T-helper 1 cell treated with Interleukin-12 subunit alpha and Interleukin-12 subunit beta and Interleukin-4 antibody, amounts not matched to agents 30 μg/mL and 1 μg/mL, for 36 hours (primary cell): ENCODE data around the gene BTBD19.
A peak's percentile ranks its signal among the peaks of the same experiment; 100 is the strongest.
"Not testable (repeated sequence)": the region's sequence is repeated elsewhere in the genome, so short reads cannot be mapped to it uniquely, and the experiment has no call there.

Source experiments
- H3K27ac Mint-ChIP-seq: one replicate; pipeline ENCODE4 v1.8.0; 2021; ENCODE audit warnings: mild to moderate bottlenecking, mixed read lengths
- H3K27me3 Mint-ChIP-seq: one replicate; pipeline ENCODE4 v1.8.0; 2021; ENCODE audit warnings: low read depth, mixed read lengths
- H3K36me3 Mint-ChIP-seq: one replicate; pipeline ENCODE4 v1.8.0; 2021; ENCODE audit warnings: low read depth, mixed read lengths
- H3K4me1 Mint-ChIP-seq: one replicate; pipeline ENCODE4 v1.8.0; 2021; ENCODE audit warnings: low read depth, mixed read lengths
- H3K4me3 Mint-ChIP-seq: one replicate; pipeline ENCODE4 v1.8.0; 2021; ENCODE audit warnings: mild to moderate bottlenecking, moderate library complexity, mixed read lengths
- H3K9me3 Mint-ChIP-seq: one replicate; pipeline ENCODE4 v1.8.0; 2021; ENCODE audit warnings: mixed read lengths

The BTBD19 gene, protein sequence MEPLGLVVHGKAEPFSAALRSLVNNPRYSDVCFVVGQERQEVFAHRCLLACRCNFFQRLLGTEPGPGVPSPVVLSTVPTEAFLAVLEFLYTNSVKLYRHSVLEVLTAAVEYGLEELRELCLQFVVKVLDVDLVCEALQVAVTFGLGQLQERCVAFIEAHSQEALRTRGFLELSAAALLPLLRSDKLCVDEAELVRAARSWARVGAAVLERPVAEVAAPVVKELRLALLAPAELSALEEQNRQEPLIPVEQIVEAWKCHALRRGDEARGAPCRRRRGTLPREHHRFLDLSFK

DNA sequence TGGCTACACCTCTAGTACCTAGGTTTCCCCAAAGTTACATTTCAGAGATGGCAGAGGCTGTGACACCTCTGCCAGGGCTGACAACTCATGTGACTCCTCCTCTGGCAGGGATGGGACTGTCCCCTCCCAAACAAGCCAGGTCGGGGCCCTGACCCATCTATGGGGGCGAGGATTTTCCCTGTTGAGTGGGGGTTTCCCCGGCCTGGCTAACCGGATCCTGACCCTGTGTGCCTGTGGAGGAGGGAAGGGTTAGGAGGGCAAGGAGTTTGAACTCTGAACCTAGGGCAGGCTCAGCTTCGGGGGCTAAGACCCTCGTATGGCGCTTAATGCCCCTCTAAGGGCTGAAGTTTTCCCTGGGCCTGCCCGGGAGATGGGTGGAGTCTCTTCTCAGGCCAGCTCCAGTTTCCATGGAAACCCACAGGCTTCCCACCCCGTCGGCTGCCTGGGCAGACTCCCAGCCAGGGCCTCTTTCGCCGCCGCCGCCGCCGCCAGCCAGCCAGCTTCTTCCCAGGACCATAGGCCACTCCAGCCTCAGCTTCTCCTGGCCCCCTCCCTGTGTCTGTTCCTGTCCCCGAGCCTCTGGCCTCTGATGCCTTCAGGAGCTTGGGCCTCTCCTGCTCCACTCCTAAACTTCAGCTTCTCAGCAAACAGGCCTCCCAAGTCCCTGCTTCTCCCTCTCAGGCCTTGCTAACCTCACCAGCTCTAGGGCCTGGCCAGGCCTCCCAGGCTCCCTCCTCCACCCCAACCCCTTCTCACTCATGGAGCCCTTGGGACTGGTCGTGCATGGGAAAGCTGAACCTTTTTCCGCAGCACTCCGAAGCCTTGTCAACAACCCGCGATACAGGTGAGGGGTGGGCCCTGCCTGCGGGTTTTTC lies at the start of gene BTBD19:
Gene BTBD19, plus strand, starts transcription at position 461 of the 875 bp plus-strand sequence. Its CDS starts 298 bp downstream, at position 759.
- Mint-ChIP-seq H3K4me3 (peak within 1 kb of the TSS; percentile 79), H3K27ac (peak within 1 kb of the TSS; percentile 99), H3K36me3 (peaks cover 49% of the 10 kb centered on the region), H3K4me1 (peaks cover 61% of the 10 kb centered on the region), H3K27me3 (no peaks in the 10 kb centered on the region), H3K9me3 (no peaks in the 10 kb centered on the region)

DNA sequence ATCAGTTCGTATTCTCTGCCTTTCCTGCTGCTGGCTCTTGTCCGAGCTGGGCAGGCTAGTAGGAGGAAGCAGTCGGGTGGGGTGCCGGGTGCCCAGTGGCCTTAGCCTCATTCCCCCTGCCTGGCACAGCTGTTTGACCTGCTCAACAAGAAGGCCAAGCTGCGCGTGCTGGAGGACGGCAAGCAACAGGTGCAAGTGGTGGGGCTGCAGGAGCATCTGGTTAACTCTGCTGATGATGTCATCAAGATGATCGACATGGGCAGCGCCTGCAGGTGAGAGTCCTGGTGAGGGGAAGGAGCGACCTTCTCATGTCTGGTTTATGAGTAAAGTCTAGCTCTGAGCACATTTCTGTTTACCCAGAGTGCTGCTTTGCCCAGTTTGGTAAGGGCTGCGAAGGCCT lies 49.2 kb upstream of the BTBD19 start:
- Mint-ChIP-seq H3K36me3 (peaks cover 54% of the 10 kb centered on the region), H3K9me3 (no peaks in the 10 kb centered on the region)

DNA sequence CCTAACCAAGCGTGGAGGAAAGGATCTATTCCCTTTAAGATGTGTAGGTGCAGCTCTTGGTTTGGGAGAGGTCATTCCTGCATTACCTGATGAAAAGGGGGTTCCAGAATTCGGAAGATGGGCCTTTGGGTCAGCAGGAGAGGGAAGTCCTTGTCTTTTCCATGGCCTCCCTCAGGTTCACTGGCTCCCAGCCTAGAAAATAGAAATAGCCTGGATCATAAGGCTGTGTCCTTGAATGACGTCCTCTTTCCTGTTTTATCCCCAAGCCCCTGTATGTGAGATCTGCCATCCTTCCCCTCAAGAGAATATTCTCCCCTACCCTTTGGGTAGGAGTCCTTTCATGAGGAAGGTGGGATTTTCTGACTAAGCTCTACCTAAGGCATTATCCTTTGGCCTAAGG lies 47.4 kb upstream of the BTBD19 start:
- Mint-ChIP-seq H3K27me3 (no peaks in the 10 kb centered on the region), H3K36me3 (peaks cover 45% of the 10 kb centered on the region), H3K4me1 (peaks cover 4% of the 10 kb centered on the region), H3K9me3 (no peaks in the 10 kb centered on the region), H3K4me3 (no peak overlapping the region), H3K27ac (no peak overlapping the region)

More for the DNA sequence above, 49.2 kb upstream of the BTBD19 start:
- Mint-ChIP-seq H3K4me1 (peaks cover 4% of the 10 kb centered on the region), H3K27me3 (no peaks in the 10 kb centered on the region), H3K4me3 (no peak overlapping the region), H3K27ac (peak overlapping the region; percentile 19)

DNA sequence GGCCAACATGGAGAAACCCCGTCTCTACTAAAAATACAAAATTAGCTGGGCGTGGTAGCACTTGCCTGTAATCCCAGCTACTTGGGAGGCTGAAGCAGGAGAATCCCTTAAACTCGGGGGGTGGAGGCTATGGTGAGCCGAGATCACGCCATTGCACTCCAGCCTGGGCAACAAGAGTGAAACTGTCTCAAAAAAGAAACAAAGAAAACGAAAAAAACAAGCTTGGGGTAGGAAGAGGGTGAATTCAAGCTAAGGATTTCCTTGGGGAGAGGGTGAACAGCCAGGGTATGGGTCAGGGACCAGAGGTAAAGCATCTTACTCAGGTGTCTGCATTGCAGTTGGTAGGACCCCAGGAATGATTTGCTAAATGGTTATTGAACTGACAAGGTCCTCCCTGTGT lies 41.9 kb upstream of the BTBD19 start:
- peaks cover 21% of the 10 kb centered on the region for H3K36me3 Mint-ChIP-seq

DNA sequence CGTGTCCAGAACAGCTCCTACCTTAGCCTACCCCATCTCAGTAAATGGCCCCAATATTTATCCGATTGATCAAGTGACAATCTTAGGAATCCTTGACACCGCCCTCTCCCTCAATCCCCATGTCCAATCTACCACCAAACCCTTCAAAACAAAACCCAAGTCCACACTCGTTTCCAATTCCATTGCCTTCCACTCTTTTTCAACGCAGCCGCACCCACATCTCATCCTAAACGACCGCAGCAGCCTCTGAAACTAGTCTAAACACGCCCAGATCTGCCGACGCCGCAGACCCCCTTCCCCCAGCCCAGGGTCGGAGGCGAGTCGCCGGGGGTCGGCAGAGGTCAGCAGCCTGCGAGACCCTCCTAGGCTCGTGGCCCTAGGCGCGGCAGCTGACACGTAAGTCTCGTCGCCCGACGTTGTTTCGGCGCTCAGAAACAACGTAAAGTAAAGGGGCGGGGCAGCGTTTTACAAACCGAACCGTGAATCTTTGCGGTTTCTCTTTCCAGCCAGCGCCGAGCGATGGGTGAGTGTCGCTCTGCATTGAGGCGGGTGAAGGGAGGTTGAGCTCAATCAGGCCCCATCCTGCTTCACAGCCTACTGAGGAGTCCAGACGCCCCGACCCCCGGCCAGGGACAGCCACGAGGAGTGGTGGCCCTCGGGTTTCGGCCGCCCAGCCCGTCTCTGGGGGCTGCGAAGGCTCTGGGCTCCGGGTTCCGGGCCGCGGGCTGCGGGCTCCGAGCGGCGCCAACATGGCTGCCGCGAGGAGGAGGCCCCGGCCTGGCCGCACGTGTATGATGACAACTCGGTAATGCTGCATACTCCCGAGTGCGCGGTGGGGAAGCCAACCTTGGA lies 33.0 kb upstream of the BTBD19 start, which contains the start of gene RPS8:
Gene RPS8, plus strand, starts transcription at position 463 of the 852 bp plus-strand sequence. Its CDS starts 57 bp downstream, at position 520.
- peaks cover 30% of the 10 kb centered on the region for H3K4me1 Mint-ChIP-seq
- peak within 1 kb of the TSS; percentile 94 for H3K27ac Mint-ChIP-seq
- no peaks in the 10 kb centered on the region for H3K27me3 Mint-ChIP-seq
- no peaks in the 10 kb centered on the region for H3K9me3 Mint-ChIP-seq
- peak within 1 kb of the TSS; percentile 90 for H3K4me3 Mint-ChIP-seq
- H3K36me3 Mint-ChIP-seq = peaks cover 36% of the 10 kb centered on the region

More for the DNA sequence above, 41.9 kb upstream of the BTBD19 start:
- H3K4me1 Mint-ChIP-seq, H3K9me3 Mint-ChIP-seq, H3K27me3 Mint-ChIP-seq, H3K4me3 Mint-ChIP-seq, H3K27ac Mint-ChIP-seq: not testable (repeated sequence)

DNA sequence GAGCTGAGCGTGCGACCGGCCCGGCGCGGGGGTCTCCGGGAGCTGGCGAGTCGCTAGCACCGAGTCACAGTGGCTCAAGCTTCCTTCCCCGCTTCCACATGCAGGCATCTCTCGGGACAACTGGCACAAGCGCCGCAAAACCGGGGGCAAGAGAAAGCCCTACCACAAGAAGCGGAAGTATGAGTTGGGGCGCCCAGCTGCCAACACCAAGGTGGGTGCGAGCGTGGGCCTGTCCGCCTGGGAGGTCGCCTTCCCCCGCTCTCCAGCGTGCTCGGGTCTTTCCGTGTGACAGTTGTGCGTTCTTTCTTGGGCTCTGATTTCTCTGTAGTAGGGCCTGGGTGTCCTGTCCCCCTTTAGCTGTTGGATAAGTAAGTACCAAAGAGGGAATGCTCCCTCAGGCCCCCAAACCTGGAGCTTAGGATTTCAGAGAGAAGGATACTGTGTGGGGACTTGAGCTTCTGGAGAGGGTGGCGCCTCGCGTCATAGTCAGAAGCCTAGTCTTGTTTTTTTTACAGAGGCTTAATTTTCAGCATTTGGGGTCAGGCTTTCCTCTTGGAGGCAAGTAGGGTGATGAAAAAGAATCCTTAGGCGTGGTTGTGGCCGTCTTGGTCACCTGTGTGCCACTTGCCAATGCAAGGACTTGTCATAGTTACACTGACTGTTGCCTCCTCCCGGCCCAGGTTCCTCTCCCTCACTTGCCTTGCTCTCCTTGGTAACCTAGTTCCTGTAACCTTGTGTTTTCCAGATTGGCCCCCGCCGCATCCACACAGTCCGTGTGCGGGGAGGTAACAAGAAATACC lies 32.2 kb upstream of the BTBD19 start:
- H3K4me3 Mint-ChIP-seq = peak overlapping the region; percentile 90
- H3K9me3 Mint-ChIP-seq = no peaks in the 10 kb centered on the region
- H3K27ac Mint-ChIP-seq = peak overlapping the region; percentile 89
- H3K4me1 Mint-ChIP-seq = peaks cover 31% of the 10 kb centered on the region
- peaks cover 43% of the 10 kb centered on the region for H3K36me3 Mint-ChIP-seq
- no peaks in the 10 kb centered on the region for H3K27me3 Mint-ChIP-seq

DNA sequence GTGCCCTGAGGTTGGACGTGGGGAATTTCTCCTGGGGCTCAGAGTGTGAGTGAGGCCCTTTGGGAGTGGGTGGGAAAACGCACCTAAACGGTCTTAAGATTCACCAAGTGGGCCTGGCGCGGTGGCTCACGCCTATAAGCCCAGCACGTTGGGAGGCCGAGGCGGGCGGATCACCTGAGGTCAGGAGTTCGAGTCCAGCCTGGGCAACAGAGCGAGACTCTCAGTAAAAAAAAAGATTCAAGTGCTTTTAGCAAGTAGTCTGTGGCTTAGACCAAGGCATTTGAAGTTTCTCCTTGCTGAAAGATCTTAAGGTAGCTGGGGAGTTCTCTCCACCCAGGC lies 31.6 kb upstream of the BTBD19 start:
- peaks cover 32% of the 10 kb centered on the region for H3K4me1 Mint-ChIP-seq
- H3K9me3 Mint-ChIP-seq = no peaks in the 10 kb centered on the region
- H3K36me3 Mint-ChIP-seq = peaks cover 49% of the 10 kb centered on the region
- peak overlapping the region; percentile 90 for H3K4me3 Mint-ChIP-seq
- peak overlapping the region; percentile 89 for H3K27ac Mint-ChIP-seq
- H3K27me3 Mint-ChIP-seq = no peaks in the 10 kb centered on the region

DNA sequence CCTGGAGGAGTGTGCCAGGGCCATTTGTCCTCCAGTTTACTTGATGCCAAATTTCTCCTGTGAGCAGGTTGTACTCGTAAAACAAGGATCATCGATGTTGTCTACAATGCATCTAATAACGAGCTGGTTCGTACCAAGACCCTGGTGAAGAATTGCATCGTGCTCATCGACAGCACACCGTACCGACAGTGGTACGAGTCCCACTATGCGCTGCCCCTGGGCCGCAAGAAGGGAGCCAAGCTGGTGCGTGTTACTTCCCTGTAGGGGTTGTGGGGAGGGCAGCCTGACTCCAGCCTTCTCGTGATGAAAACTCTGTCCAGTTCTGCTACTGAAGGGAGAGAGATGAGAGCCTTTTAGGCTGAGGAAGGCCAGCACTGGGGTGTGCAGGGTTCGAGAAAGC lies 30.8 kb upstream of the BTBD19 start:
- Mint-ChIP-seq H3K36me3 (peaks cover 49% of the 10 kb centered on the region), H3K27ac (peak overlapping the region; percentile 59), H3K27me3 (no peaks in the 10 kb centered on the region), H3K9me3 (no peaks in the 10 kb centered on the region), H3K4me3 (peak overlapping the region; percentile 90), H3K4me1 (peaks cover 32% of the 10 kb centered on the region)

DNA sequence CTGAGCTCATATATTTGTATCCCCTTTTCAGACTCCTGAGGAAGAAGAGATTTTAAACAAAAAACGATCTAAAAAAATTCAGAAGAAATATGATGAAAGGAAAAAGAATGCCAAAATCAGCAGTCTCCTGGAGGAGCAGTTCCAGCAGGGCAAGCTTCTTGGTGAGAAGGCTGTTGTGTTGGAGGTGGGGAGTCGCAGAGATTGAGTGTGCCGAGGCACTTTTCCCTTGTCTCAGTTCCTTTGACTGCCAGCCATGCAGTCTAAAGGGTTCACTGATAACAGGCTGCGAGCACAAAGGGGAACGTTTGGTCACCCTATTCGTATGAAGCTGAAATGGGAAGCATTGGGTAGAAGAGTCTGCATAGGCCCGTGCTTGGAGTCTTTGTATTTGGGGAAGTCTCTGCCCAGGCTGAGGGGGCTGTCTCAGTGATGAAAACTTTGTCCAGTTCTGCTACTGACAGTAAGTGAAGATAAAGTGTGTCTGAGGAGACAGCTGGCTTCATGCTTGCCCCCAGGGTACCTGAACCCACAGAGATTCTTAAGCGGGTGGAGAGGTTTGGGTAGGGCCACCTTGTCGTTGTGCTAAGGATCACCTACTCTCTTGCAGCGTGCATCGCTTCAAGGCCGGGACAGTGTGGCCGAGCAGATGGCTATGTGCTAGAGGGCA lies 30.2 kb upstream of the BTBD19 start:
- H3K27me3 Mint-ChIP-seq = no peaks in the 10 kb centered on the region
- no peaks in the 10 kb centered on the region for H3K9me3 Mint-ChIP-seq
- H3K4me1 Mint-ChIP-seq = peaks cover 32% of the 10 kb centered on the region
- H3K36me3 Mint-ChIP-seq = peaks cover 49% of the 10 kb centered on the region
- H3K4me3 Mint-ChIP-seq = peak overlapping the region; percentile 90
- H3K27ac Mint-ChIP-seq = peak overlapping the region; percentile 59

DNA sequence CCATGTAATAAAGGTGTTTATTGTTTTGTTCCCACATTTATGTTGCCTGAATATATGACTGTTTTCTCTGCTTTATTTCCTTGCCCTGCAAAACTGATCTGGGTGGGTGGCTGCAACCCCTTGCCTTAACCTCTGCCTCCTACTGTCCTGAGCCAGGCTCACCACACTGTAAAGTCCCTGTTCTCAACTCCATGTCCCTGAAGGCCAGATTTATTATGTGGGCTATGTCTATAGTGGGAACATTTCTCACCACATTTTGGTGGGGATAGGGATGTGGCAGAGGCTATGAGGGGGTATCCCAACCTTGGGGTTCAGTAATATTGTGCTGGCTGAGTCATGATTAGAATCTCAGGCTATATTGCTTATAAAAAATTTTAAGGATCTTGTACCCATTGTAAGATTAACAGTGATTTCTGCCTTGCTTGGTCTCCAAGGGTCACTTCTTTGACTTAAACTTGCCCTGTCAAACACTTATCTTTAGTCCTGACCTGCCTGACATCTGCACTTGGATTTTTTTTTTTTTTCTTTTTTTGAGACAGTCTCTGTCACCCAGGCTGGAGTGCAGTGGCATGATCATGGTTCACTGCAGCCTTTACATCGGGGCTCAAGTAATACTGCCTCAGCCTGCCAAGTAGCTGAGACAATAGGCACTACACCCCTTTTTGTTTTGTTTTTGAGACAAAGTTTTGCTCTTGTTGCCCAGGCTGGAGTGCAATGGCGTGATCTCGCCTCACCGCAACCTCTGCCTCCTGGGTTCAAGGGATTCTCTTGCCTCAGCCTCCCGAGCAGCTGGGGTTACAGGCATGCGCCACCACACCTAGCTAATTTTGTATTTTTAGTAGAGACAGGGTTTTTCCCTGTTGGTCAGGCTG lies 29.4 kb upstream of the BTBD19 start:
- H3K4me3 Mint-ChIP-seq = peak overlapping the region; percentile 59

DNA sequence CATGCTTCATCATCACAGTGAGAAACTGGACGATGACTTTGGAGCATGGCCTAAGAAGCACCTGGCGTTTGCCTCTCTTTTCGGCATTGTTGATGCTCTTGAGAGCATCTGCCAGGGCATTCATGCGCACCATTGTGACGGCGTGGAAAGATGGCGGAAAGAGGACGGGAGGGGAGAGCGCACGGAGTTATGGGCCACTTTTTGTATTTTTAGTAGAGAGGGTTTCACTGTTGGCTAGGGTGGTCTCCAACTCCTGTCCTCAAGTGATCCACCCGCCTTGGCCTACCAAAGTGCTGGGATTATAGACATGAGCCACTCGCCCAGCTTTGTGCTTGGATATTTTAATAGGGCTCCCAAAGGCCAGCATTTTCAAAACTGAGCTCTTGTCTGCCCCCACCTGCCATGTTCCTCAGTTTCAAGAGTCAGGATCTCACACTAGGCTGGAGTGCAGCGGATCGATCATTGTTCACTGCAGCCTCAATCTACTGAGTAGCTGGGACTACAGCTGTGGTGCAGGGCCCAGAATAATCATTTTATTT lies 27.7 kb upstream of the BTBD19 start:
- H3K36me3 Mint-ChIP-seq = peaks cover 51% of the 10 kb centered on the region
- no peak overlapping the region for H3K27ac Mint-ChIP-seq
- no peaks in the 10 kb centered on the region for H3K9me3 Mint-ChIP-seq
- no peaks in the 10 kb centered on the region for H3K27me3 Mint-ChIP-seq
- peaks cover 41% of the 10 kb centered on the region for H3K4me1 Mint-ChIP-seq
- H3K4me3 Mint-ChIP-seq = no peak overlapping the region

More for the DNA sequence above, 29.4 kb upstream of the BTBD19 start:
- Mint-ChIP-seq H3K4me1 (peaks cover 38% of the 10 kb centered on the region), H3K36me3 (peaks cover 51% of the 10 kb centered on the region), H3K27me3 (no peaks in the 10 kb centered on the region), H3K27ac (no peak overlapping the region), H3K9me3 (no peaks in the 10 kb centered on the region)

DNA sequence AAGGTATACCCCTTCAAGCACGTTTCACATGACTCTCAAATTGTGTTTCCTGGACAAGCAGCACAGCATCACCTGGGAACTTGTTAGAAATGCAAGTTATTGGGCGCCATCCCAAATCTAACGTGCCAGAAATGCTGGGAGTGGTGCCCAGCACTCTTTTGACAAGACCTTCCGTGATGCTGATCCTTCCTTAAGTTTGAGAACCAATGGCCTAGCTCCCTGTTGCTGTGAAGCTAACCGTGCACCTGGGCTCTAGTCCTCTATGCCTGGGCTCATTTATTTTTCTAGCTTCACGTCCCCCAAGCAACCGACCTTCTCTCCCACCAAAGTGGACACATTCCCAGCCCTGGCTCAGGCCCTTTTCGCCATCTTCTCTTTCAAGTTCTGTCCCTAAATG lies 24.6 kb upstream of the BTBD19 start:
- Mint-ChIP-seq H3K4me3 (peak overlapping the region; percentile 47), H3K27me3 (no peaks in the 10 kb centered on the region), H3K9me3 (no peaks in the 10 kb centered on the region), H3K27ac (peak overlapping the region; percentile 43), H3K4me1 (peaks cover 30% of the 10 kb centered on the region), H3K36me3 (peaks cover 26% of the 10 kb centered on the region)
